Upper lobe of left lung (tissue), 4 donors: ENCODE results near the gene MPRIP.

Source experiments
- EP300 ChIP-seq, 4 donors: sonication (generic); formaldehyde crosslinking; IDR thresholded peaks; one replicate each; pipeline ENCODE4 v1.5.1; 2017; ENCODE audit warnings: antibody characterized with exemption in 4 of 4, control low read depth in 2 of 4
- POLR2A ChIP-seq, 4 donors: fragments of 450-650 bp; IDR thresholded peaks; one replicate each; pipeline ENCODE4 v1.5.1; 2016 to 2017; ENCODE audit warnings: antibody characterized with exemption in 4 of 4, mild to moderate bottlenecking in 2 of 4
- TF ChIP-seq, protein P1 (sequence below), 6 experiments: fragments of 450-650 bp in 4 of 6; fragments of 200-600 bp in 2 of 6; sonication (generic) in 2 of 6; IDR thresholded peaks; one replicate each; pipeline ENCODE4 v1.5.1; 2016 to 2019; ENCODE audit warnings: antibody characterized with exemption in 6 of 6

DNA sequence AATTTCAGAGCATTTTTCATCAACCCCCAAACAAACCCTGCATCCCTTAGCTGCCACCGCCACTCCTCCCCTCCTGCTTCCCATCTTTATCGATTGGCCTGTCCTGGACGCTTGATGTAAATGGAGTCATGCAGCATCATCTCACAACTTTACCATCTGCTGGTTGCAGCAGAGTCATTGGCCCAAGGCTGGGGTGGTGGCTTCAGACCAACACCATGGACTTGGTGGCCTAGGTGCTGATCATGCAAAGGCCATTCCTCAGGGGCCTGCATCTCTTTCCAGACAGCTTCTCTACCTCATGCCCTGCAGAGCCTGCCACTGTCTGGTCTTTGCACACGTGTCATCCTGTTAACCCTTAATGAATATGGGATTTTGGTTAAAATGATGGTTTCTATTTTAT, 73.4 kb downstream of the MPRIP start:
- TF ChIP-seq, protein P1, sequence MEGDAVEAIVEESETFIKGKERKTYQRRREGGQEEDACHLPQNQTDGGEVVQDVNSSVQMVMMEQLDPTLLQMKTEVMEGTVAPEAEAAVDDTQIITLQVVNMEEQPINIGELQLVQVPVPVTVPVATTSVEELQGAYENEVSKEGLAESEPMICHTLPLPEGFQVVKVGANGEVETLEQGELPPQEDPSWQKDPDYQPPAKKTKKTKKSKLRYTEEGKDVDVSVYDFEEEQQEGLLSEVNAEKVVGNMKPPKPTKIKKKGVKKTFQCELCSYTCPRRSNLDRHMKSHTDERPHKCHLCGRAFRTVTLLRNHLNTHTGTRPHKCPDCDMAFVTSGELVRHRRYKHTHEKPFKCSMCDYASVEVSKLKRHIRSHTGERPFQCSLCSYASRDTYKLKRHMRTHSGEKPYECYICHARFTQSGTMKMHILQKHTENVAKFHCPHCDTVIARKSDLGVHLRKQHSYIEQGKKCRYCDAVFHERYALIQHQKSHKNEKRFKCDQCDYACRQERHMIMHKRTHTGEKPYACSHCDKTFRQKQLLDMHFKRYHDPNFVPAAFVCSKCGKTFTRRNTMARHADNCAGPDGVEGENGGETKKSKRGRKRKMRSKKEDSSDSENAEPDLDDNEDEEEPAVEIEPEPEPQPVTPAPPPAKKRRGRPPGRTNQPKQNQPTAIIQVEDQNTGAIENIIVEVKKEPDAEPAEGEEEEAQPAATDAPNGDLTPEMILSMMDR (IDR thresholded peaks at IDR 0.05), result no peak
- TF ChIP-seq POLR2A (IDR thresholded peaks at IDR 0.05) (no peak), EP300 (IDR thresholded peaks at IDR 0.05) (no peak)
